Measurements from ENCODE around the gene CMIP.

GRCh38 chr16:81568749-81569087, 124.1 kb downstream of the CMIP start:
- TF ChIP-seq CTCF (IDR thresholded peaks at IDR 0.05) (no peak), POLR2A (IDR thresholded peaks at IDR 0.05) (no peak)

Data from Peyer's patch (tissue), 4 donors.